ENCODE data around the gene MCCD1.
"Not testable (repeated sequence)": the region's sequence is repeated elsewhere in the genome, so short reads cannot be mapped to it uniquely, and the experiment has no call there.

Gene MCCD1

GRCh38 chr6:31528821-31529328 is at the start of gene MCCD1:
Gene MCCD1 (plus strand): TSS chr6:31528962. CDS start chr6:31529015, 53 bp downstream.
- no peak for DNase-seq

GRCh38 chr6:31479151-31479932 is 49.4 kb upstream of the MCCD1 start:
- no peak for DNase-seq

- DNase-seq, result no peak
Measured at GRCh38 chr6:31479933-31480535, 48.7 kb upstream of the MCCD1 start.

- DNase-seq, result no peak
Measured at GRCh38 chr6:31480574-31480973, 48.2 kb upstream of the MCCD1 start.

GRCh38 chr6:31483392-31483791 is 45.4 kb upstream of the MCCD1 start:
- no peak for DNase-seq

GRCh38 chr6:31485055-31485454 is 43.7 kb upstream of the MCCD1 start:
- DNase-seq, result no peak

GRCh38 chr6:31486065-31486837 is 42.5 kb upstream of the MCCD1 start:
- not testable (repeated sequence) for DNase-seq

GRCh38 chr6:31487674-31488073 is 41.1 kb upstream of the MCCD1 start:
- DNase-seq, result not testable (repeated sequence)

- no peak for DNase-seq
Measured at GRCh38 chr6:31489086-31489485, 39.7 kb upstream of the MCCD1 start.

- no peak for DNase-seq
Measured at GRCh38 chr6:31490115-31490873, 38.5 kb upstream of the MCCD1 start.

GRCh38 chr6:31493550-31493874 is 35.2 kb upstream of the MCCD1 start:
- not testable (repeated sequence) for DNase-seq

GRCh38 chr6:31493875-31494694 is 34.7 kb upstream of the MCCD1 start:
- DNase-seq, result no peak

- DNase-seq, result no peak
Measured at GRCh38 chr6:31495580-31495979, 33.2 kb upstream of the MCCD1 start.

GRCh38 chr6:31496826-31497225 is 31.9 kb upstream of the MCCD1 start:
- DNase-seq, result not testable (repeated sequence)

GRCh38 chr6:31497531-31498476 is 31.0 kb upstream of the MCCD1 start, which contains the start of gene MICB:
Gene MICB (plus strand): TSS chr6:31498145. CDS start chr6:31498194, 49 bp downstream.
- DNase-seq, result no peak

- DNase-seq, result no peak
Measured at GRCh38 chr6:31498748-31499147, 30.0 kb upstream of the MCCD1 start.

GRCh38 chr6:31499648-31500047 is 29.1 kb upstream of the MCCD1 start:
- DNase-seq, result not testable (repeated sequence)

- DNase-seq, result no peak
Measured at GRCh38 chr6:31502586-31502985, 26.2 kb upstream of the MCCD1 start.

GRCh38 chr6:31509036-31509435 is 19.7 kb upstream of the MCCD1 start:
- not testable (repeated sequence) for DNase-seq

GRCh38 chr6:31510007-31510406 is 18.8 kb upstream of the MCCD1 start:
- no peak for DNase-seq

Data from NCI-H524 treated with DMSO at 0.1 percent for 48 hours (cell line).